ENCODE measurements around the gene PMP22.

The PMP22 gene

GRCh38 chr17:15265131-15265530 lies at the start of gene PMP22:
Gene PMP22, minus strand, starts transcription at chr17:15265326. Its CDS starts 4,599 bp downstream, at chr17:15260727.
- DNase-seq (ENCODE audit: low read depth), result no peak

- no peak for DNase-seq (ENCODE audit: low read depth)
These were observed 46.9 kb upstream of the PMP22 start for GRCh38 chr17:15311996-15312395.

- DNase-seq (ENCODE audit: low read depth), result no peak
These were observed 44.7 kb upstream of the PMP22 start for GRCh38 chr17:15309793-15310192.

GRCh38 chr17:15309236-15309635 lies 44.1 kb upstream of the PMP22 start:
- DNase-seq (ENCODE audit: low read depth), result no peak

GRCh38 chr17:15308758-15309157 lies 43.6 kb upstream of the PMP22 start:
- no peak for DNase-seq (ENCODE audit: low read depth)

- DNase-seq (ENCODE audit: low read depth), result no peak
These were observed 42.6 kb upstream of the PMP22 start for GRCh38 chr17:15307710-15308111.

- no peak for DNase-seq (ENCODE audit: low read depth)
These were observed 38.7 kb upstream of the PMP22 start for GRCh38 chr17:15303851-15304250.

GRCh38 chr17:15303268-15303667 lies 38.1 kb upstream of the PMP22 start:
- no peak for DNase-seq (ENCODE audit: low read depth)

- no peak for DNase-seq (ENCODE audit: low read depth)
These were observed 36.7 kb upstream of the PMP22 start for GRCh38 chr17:15301845-15302244.

GRCh38 chr17:15298176-15298575 lies 33.0 kb upstream of the PMP22 start:
- no peak for DNase-seq (ENCODE audit: low read depth)

- no peak for DNase-seq (ENCODE audit: low read depth)
These were observed 28.4 kb upstream of the PMP22 start for GRCh38 chr17:15293558-15293957.

- no peak for DNase-seq (ENCODE audit: low read depth)
These were observed 26.7 kb upstream of the PMP22 start for GRCh38 chr17:15291674-15292361.

GRCh38 chr17:15290605-15291004 lies 25.5 kb upstream of the PMP22 start:
- no peak for DNase-seq (ENCODE audit: low read depth)

- DNase-seq (ENCODE audit: low read depth), result no peak
These were observed 24.4 kb upstream of the PMP22 start for GRCh38 chr17:15289285-15290183.

- DNase-seq (ENCODE audit: low read depth), result no peak
These were observed 23.7 kb upstream of the PMP22 start for GRCh38 chr17:15288859-15289258.

- DNase-seq (ENCODE audit: low read depth), result no peak
These were observed 22.6 kb upstream of the PMP22 start for GRCh38 chr17:15287538-15288267.

GRCh38 chr17:15285466-15285865 lies 20.3 kb upstream of the PMP22 start:
- DNase-seq (ENCODE audit: low read depth), result no peak

GRCh38 chr17:15284537-15284936 lies 19.4 kb upstream of the PMP22 start:
- no peak for DNase-seq (ENCODE audit: low read depth)

- no peak for DNase-seq (ENCODE audit: low read depth)
These were observed 19.0 kb upstream of the PMP22 start for GRCh38 chr17:15284107-15284506.

- DNase-seq (ENCODE audit: low read depth), result no peak
These were observed 16.8 kb upstream of the PMP22 start for GRCh38 chr17:15281909-15282308.

- DNase-seq (ENCODE audit: low read depth), result no peak
These were observed 13.9 kb upstream of the PMP22 start for GRCh38 chr17:15278924-15279477.

GRCh38 chr17:15278380-15278779 lies 13.3 kb upstream of the PMP22 start:
- no peak for DNase-seq (ENCODE audit: low read depth)
